Fibroblast of skin of scalp (primary cell): ENCODE data around the gene SUCLG2. TPM values are rescaled to one million over a fixed set of nuclear protein-coding genes. Genes with fewer than 3 reads are reported as not detected.

Experiments
- DNase-seq: peaks from one replicate; pipeline ENCODE4 v3.0.0-alpha.2; 2013
- polyA plus RNA-seq, 2 experiments: library from polyadenylated mRNA; unstranded; fragments of 120-200 nt; gene quantifications; one replicate each; pipeline ENCODE4 v1.2.1, GENCODE V29; 2013; ENCODE audit not compliant: insufficient read length in 2 of 2

Gene SUCLG2
- polyA plus RNA-seq (2013, experiment 1 of 2; ENCODE audit: insufficient read length), result 37.8 TPM
- 39.9 TPM for polyA plus RNA-seq (2013, experiment 2 of 2; ENCODE audit: insufficient read length)

- DNase-seq, result peak; percentile 90
Measured at GRCh38 chr3:67654099-67654843, at the start of gene SUCLG2. SUCLG2 (minus strand) TSS chr3:67654612; CDS start chr3:67654586, 26 bp downstream.

GRCh38 chr3:67700596-67700995, 46.2 kb upstream of the SUCLG2 start:
- DNase-seq, result no peak

GRCh38 chr3:67699882-67700281, 45.5 kb upstream of the SUCLG2 start:
- no peak for DNase-seq

- DNase-seq, result peak; percentile 7
Measured at GRCh38 chr3:67692621-67693020, 38.2 kb upstream of the SUCLG2 start.

GRCh38 chr3:67691926-67692325, 37.5 kb upstream of the SUCLG2 start:
- no peak for DNase-seq

- DNase-seq, result no peak
Measured at GRCh38 chr3:67691207-67691606, 36.8 kb upstream of the SUCLG2 start.

GRCh38 chr3:67689806-67690205, 35.4 kb upstream of the SUCLG2 start:
- DNase-seq, result no peak

GRCh38 chr3:67688231-67688630, 33.8 kb upstream of the SUCLG2 start:
- DNase-seq, result no peak

GRCh38 chr3:67686069-67686468, 31.7 kb upstream of the SUCLG2 start:
- no peak for DNase-seq

- DNase-seq, result no peak
Measured at GRCh38 chr3:67685499-67685898, 31.1 kb upstream of the SUCLG2 start.

GRCh38 chr3:67684211-67684610, 29.8 kb upstream of the SUCLG2 start:
- no peak for DNase-seq

- DNase-seq, result no peak
Measured at GRCh38 chr3:67683522-67683921, 29.1 kb upstream of the SUCLG2 start.

- no peak for DNase-seq
Measured at GRCh38 chr3:67678665-67679064, 24.3 kb upstream of the SUCLG2 start.

GRCh38 chr3:67674055-67674454, 19.6 kb upstream of the SUCLG2 start:
- no peak for DNase-seq

GRCh38 chr3:67662733-67663132, 8.3 kb upstream of the SUCLG2 start:
- no peak for DNase-seq

- peak; percentile 25 for DNase-seq
Measured at GRCh38 chr3:67661089-67661488, 6.7 kb upstream of the SUCLG2 start.

- no peak for DNase-seq
Measured at GRCh38 chr3:67657192-67657591, 2.8 kb upstream of the SUCLG2 start.

- DNase-seq, result no peak
Measured at GRCh38 chr3:67656614-67657013, 2.2 kb upstream of the SUCLG2 start.

GRCh38 chr3:67655364-67656121, 1.1 kb upstream of the SUCLG2 start:
- DNase-seq, result no peak

- no peak for DNase-seq
Measured at GRCh38 chr3:67654844-67655177, 399 bp upstream of the SUCLG2 start.

- DNase-seq, result no peak
Measured at GRCh38 chr3:67653425-67654098, 850 bp downstream of the SUCLG2 start.

GRCh38 chr3:67650084-67650483, 4.3 kb downstream of the SUCLG2 start:
- no peak for DNase-seq

- DNase-seq, result no peak
Measured at GRCh38 chr3:67649681-67650080, 4.7 kb downstream of the SUCLG2 start.
